WTC11 (cell line): ENCODE measurements around the gene NCSTN. TPM values are rescaled to one million over a fixed set of nuclear protein-coding genes. Genes with fewer than 3 reads are reported as not detected.

Experiments used
- ATAC-seq: fragments of 200-7000 bp; cut with Tn5 transposase; 2 replicates; pipeline ENCODE4 v1.10.0; 2021; ENCODE audit warnings: mild to moderate bottlenecking, moderate library complexity
- CTCF ChIA-PET: fragments of 300-600 bp; sonication (Branson Sonifier 250); formaldehyde crosslinking; loops from one replicate; lab custom pipeline; 2021; ENCODE audit warnings: antibody characterized with exemption; lab: Charles Lee
- POLR2A ChIA-PET: fragments of 350-600 bp; sonication (Branson Sonifier 250); formaldehyde crosslinking; loops from one replicate; lab custom pipeline; 2021; ENCODE audit warnings: antibody characterized with exemption; lab: Charles Lee
- DNase-seq: peaks from one replicate; pipeline ENCODE4 v3.0.0; 2021; ENCODE audit warnings: low spot score
- H3K27ac Mint-ChIP-seq: 2 replicates; pipeline ENCODE4 v1.8.0; 2021; ENCODE audit warnings: mixed read lengths
- H3K27me3 Mint-ChIP-seq: 2 replicates; pipeline ENCODE4 v1.8.0; 2021; ENCODE audit warnings: low read depth, mild to moderate bottlenecking, moderate library complexity, mixed read lengths
- H3K36me3 Mint-ChIP-seq: 2 replicates; pipeline ENCODE4 v1.8.0; 2021; ENCODE audit warnings: mixed read lengths
- H3K4me1 Mint-ChIP-seq: 2 replicates; pipeline ENCODE4 v1.8.0; 2022; ENCODE audit warnings: mixed read lengths
- H3K4me3 Mint-ChIP-seq: 2 replicates; pipeline ENCODE4 v1.8.0; 2021; ENCODE audit warnings: mild to moderate bottlenecking, moderate library complexity, mixed read lengths
- H3K9me3 Mint-ChIP-seq: 2 replicates; pipeline ENCODE4 v1.8.0; 2021; ENCODE audit warnings: mixed read lengths
- CBFB ChIP-seq: sonication (generic); formaldehyde crosslinking; IDR thresholded peaks from 2 replicates; pipeline ENCODE4 v1.8.1; 2022; ENCODE audit warnings: mild to moderate bottlenecking, low read depth, missing genetic modification reagents
- GABPB1 ChIP-seq: sonication (generic); formaldehyde crosslinking; IDR thresholded peaks from 2 replicates; pipeline ENCODE4 v1.8.1; 2023; ENCODE audit warnings: mild to moderate bottlenecking, missing genetic modification reagents
- PREB ChIP-seq: sonication (generic); formaldehyde crosslinking; IDR thresholded peaks from 2 replicates; pipeline ENCODE4 v1.8.1; 2022; ENCODE audit warnings: mild to moderate bottlenecking, missing genetic modification reagents, moderate library complexity, borderline replicate concordance
- SP1 ChIP-seq: sonication (generic); formaldehyde crosslinking; conservative IDR thresholded peaks from 2 replicates; pipeline ENCODE4 v1.8.1; 2022; ENCODE audit warnings: missing genetic modification reagents
- TP53 ChIP-seq: sonication (generic); formaldehyde crosslinking; IDR thresholded peaks from 2 replicates; pipeline ENCODE4 v1.8.1; 2023; ENCODE audit warnings: mild to moderate bottlenecking, missing genetic modification reagents
- total RNA-seq: library from RNA; stranded (reverse); gene quantifications from 3 replicates; pipeline ENCODE4 v1.2.3, GENCODE V29; 2021
- TF ChIP-seq, protein P1 (sequence below): sonication (generic); formaldehyde crosslinking; IDR thresholded peaks from 2 replicates; pipeline ENCODE4 v1.8.1; 2022; ENCODE audit warnings: low read depth, missing genetic modification reagents, borderline replicate concordance
- TF ChIP-seq, protein P2 (sequence below): fragments of 250-450 bp; sonication (Bioruptor Pico); IDR thresholded peaks from 2 replicates; pipeline ENCODE4 v1.9.0; 2021; ENCODE audit warnings: mild to moderate bottlenecking, borderline replicate concordance
- TF ChIP-seq, protein P3 (sequence below): sonication (generic); formaldehyde crosslinking; IDR thresholded peaks from 2 replicates; pipeline ENCODE4 v1.8.0; 2022; ENCODE audit warnings: mild to moderate bottlenecking, missing genetic modification reagents
- TF ChIP-seq, protein P4 (sequence below): sonication (generic); formaldehyde crosslinking; IDR thresholded peaks from 2 replicates; pipeline ENCODE4 v1.8.1; 2023; ENCODE audit warnings: mild to moderate bottlenecking, missing genetic modification reagents
- TF ChIP-seq, protein P5 (sequence below): sonication (generic); formaldehyde crosslinking; IDR thresholded peaks from 2 replicates; pipeline ENCODE4 v1.8.0; 2022; ENCODE audit warnings: missing genetic modification reagents

Gene NCSTN
- total RNA-seq, 1 experiment from 2014 or later = 72.7 TPM

GRCh38 chr1:160362168-160362957 lies 19.2 kb downstream of the NCSTN start:
- ChIA-PET POLR2A (interaction anchor here (0.6 to 2.0 kb wide), 5 partner anchors 10 to 381 kb away, joined by 3 to 14 read pairs (median 5); partner anchors contain the start of gene VANGL2), CTCF (interaction anchor here (0.6 to 9.3 kb wide), 11 partner anchors 8 to 244 kb away, joined by 3 to 108 read pairs (median 6); partner anchors contain the start of gene PEX19)
- TF ChIP-seq, protein P1, sequence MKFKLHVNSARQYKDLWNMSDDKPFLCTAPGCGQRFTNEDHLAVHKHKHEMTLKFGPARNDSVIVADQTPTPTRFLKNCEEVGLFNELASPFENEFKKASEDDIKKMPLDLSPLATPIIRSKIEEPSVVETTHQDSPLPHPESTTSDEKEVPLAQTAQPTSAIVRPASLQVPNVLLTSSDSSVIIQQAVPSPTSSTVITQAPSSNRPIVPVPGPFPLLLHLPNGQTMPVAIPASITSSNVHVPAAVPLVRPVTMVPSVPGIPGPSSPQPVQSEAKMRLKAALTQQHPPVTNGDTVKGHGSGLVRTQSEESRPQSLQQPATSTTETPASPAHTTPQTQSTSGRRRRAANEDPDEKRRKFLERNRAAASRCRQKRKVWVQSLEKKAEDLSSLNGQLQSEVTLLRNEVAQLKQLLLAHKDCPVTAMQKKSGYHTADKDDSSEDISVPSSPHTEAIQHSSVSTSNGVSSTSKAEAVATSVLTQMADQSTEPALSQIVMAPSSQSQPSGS (CRISPR knock-in tag) = no peak
- TF ChIP-seq, protein P2, sequence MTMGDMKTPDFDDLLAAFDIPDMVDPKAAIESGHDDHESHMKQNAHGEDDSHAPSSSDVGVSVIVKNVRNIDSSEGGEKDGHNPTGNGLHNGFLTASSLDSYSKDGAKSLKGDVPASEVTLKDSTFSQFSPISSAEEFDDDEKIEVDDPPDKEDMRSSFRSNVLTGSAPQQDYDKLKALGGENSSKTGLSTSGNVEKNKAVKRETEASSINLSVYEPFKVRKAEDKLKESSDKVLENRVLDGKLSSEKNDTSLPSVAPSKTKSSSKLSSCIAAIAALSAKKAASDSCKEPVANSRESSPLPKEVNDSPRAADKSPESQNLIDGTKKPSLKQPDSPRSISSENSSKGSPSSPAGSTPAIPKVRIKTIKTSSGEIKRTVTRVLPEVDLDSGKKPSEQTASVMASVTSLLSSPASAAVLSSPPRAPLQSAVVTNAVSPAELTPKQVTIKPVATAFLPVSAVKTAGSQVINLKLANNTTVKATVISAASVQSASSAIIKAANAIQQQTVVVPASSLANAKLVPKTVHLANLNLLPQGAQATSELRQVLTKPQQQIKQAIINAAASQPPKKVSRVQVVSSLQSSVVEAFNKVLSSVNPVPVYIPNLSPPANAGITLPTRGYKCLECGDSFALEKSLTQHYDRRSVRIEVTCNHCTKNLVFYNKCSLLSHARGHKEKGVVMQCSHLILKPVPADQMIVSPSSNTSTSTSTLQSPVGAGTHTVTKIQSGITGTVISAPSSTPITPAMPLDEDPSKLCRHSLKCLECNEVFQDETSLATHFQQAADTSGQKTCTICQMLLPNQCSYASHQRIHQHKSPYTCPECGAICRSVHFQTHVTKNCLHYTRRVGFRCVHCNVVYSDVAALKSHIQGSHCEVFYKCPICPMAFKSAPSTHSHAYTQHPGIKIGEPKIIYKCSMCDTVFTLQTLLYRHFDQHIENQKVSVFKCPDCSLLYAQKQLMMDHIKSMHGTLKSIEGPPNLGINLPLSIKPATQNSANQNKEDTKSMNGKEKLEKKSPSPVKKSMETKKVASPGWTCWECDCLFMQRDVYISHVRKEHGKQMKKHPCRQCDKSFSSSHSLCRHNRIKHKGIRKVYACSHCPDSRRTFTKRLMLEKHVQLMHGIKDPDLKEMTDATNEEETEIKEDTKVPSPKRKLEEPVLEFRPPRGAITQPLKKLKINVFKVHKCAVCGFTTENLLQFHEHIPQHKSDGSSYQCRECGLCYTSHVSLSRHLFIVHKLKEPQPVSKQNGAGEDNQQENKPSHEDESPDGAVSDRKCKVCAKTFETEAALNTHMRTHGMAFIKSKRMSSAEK (CRISPR knock-in tag) = no peak
- TF ChIP-seq, protein P3, sequence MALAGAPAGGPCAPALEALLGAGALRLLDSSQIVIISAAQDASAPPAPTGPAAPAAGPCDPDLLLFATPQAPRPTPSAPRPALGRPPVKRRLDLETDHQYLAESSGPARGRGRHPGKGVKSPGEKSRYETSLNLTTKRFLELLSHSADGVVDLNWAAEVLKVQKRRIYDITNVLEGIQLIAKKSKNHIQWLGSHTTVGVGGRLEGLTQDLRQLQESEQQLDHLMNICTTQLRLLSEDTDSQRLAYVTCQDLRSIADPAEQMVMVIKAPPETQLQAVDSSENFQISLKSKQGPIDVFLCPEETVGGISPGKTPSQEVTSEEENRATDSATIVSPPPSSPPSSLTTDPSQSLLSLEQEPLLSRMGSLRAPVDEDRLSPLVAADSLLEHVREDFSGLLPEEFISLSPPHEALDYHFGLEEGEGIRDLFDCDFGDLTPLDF (CRISPR knock-in tag) = no peak
- TF ChIP-seq PREB (CRISPR knock-in tag) = no peak
- TF ChIP-seq, protein P4, sequence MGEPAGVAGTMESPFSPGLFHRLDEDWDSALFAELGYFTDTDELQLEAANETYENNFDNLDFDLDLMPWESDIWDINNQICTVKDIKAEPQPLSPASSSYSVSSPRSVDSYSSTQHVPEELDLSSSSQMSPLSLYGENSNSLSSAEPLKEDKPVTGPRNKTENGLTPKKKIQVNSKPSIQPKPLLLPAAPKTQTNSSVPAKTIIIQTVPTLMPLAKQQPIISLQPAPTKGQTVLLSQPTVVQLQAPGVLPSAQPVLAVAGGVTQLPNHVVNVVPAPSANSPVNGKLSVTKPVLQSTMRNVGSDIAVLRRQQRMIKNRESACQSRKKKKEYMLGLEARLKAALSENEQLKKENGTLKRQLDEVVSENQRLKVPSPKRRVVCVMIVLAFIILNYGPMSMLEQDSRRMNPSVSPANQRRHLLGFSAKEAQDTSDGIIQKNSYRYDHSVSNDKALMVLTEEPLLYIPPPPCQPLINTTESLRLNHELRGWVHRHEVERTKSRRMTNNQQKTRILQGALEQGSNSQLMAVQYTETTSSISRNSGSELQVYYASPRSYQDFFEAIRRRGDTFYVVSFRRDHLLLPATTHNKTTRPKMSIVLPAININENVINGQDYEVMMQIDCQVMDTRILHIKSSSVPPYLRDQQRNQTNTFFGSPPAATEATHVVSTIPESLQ = no peak
- TF ChIP-seq, protein P5, sequence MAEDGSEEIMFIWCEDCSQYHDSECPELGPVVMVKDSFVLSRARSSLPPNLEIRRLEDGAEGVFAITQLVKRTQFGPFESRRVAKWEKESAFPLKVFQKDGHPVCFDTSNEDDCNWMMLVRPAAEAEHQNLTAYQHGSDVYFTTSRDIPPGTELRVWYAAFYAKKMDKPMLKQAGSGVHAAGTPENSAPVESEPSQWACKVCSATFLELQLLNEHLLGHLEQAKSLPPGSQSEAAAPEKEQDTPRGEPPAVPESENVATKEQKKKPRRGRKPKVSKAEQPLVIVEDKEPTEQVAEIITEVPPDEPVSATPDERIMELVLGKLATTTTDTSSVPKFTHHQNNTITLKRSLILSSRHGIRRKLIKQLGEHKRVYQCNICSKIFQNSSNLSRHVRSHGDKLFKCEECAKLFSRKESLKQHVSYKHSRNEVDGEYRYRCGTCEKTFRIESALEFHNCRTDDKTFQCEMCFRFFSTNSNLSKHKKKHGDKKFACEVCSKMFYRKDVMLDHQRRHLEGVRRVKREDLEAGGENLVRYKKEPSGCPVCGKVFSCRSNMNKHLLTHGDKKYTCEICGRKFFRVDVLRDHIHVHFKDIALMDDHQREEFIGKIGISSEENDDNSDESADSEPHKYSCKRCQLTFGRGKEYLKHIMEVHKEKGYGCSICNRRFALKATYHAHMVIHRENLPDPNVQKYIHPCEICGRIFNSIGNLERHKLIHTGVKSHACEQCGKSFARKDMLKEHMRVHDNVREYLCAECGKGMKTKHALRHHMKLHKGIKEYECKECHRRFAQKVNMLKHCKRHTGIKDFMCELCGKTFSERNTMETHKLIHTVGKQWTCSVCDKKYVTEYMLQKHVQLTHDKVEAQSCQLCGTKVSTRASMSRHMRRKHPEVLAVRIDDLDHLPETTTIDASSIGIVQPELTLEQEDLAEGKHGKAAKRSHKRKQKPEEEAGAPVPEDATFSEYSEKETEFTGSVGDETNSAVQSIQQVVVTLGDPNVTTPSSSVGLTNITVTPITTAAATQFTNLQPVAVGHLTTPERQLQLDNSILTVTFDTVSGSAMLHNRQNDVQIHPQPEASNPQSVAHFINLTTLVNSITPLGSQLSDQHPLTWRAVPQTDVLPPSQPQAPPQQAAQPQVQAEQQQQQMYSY (CRISPR knock-in tag) = no peak
- no peak for TF ChIP-seq TP53 (CRISPR knock-in tag)
- peak; percentile 89 for TF ChIP-seq GABPB1
- 0 out of 2 replicates have a peak, but pooled peaks have one; percentile 27 for TF ChIP-seq SP1
- TF ChIP-seq CBFB (CRISPR knock-in tag) = no peak
- Mint-ChIP-seq H3K27ac (peak overlapping the region; percentile 75), H3K4me3 (no peak overlapping the region), H3K4me1 (peaks cover 44% of the 10 kb centered on the region), H3K9me3 (no peaks in the 10 kb centered on the region), H3K27me3 (no peaks in the 10 kb centered on the region), H3K36me3 (peaks cover 21% of the 10 kb centered on the region)
- DNase-seq = peak; percentile 45
- peak; percentile 55 for ATAC-seq
